ENCODE measurements around the gene RPTOR. TPM values are rescaled to one million over a fixed set of nuclear protein-coding genes. Genes with fewer than 3 reads are reported as not detected.
"Not testable (repeated sequence)": the region's sequence is repeated elsewhere in the genome, so short reads cannot be mapped to it uniquely, and the experiment has no call there.

Gene RPTOR
- polyA plus RNA-seq, 1 donor (not counting 4 experiments of a cell fraction or from before 2014, with no cell fraction given): 4.0 TPM

DNA sequence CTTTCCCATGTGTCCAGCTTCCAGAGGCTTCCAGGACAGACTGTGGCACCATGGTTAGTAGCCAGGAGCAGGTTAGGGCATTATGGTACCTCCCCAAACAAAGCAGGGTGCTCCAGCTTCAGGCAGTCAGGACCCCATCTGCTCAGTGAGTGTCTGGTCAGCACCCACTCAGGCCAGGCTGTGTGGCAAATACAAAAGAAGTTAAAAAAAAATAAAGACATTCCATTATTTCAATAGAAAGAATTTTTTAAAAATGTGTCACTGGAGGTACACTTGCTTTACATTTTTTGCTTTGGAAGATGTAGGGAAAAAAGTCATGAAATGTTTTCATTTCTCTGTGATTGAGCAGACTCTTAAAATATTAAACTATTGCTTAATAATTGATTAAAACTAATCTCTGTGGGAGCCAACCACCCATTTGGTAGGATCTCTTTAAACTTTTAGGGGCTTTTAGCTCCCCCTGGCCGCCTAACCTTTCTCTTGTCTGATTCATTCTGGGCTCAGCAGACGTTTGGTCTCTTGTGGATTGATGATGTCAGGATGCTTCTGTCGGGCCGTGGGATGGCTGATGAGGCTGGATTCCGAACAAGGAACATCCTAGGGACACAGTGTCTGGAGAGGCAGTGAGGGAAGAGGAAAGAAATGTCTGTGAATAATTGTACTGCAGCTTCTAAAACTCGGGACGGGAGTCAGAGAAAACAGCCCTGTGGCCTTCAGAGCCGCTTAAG lies 39.8 kb upstream of the RPTOR start:
- FAIRE-seq: no peak
- dilution Hi-C loops (cut with MboI; ENCODE audit: extremely low pct_ligation_motif_present, low sequenced_read_pairs): no loop called here
- no peak overlapping the region for H3K9ac ChIP-seq (ENCODE audit: control insufficient read depth, extremely low read depth, insufficient read depth, low read length)

DNA sequence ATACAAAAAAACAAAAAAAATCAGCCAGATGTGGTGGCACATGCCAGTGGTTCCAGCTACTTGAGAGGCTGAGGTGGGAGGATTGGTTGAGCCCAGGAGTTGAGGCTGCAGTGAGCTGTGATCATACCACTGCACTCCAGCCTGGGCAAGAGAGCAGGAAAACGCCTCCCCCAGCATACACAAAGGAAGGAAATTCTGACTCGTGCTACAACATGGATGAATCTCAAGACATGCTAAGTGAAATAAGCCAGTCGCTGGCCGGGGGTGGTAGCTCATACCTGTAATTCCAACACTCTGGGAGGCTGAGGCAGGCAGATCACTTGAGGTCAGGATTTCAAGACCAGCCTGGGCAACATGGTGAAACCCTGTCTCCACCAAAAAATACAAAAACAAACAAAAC lies 37.5 kb upstream of the RPTOR start:
- H3K36me3 ChIP-seq (ENCODE audit: control insufficient read depth in 2 of 2, extremely low read depth in 1 of 2, insufficient read depth in 2 of 2, low read length in 2 of 2); H4K20me1 ChIP-seq (ENCODE audit: control insufficient read depth, extremely low read depth, insufficient read depth, low read length); H3K27ac ChIP-seq (ENCODE audit: control insufficient read depth, insufficient read depth, low read length); FAIRE-seq; H3K79me2 ChIP-seq (ENCODE audit: control insufficient read depth, insufficient read depth, low read length); H3K4me2 ChIP-seq (ENCODE audit: control insufficient read depth, extremely low read depth, insufficient read depth, low read depth, low read length); H2AFZ ChIP-seq (ENCODE audit: control insufficient read depth, low read length); DNase-seq (ENCODE audit: low read depth, low spot score); H3K9me3 ChIP-seq (ENCODE audit: control insufficient read depth, low read depth, low read length); H3K9me1 ChIP-seq (ENCODE audit: control insufficient read depth, extremely low read depth, insufficient read depth, low read length); H3K4me1 ChIP-seq (ENCODE audit: control insufficient read depth, extremely low read depth, insufficient read depth, low read length); dilution Hi-C loops (cut with MboI; ENCODE audit: extremely low pct_ligation_motif_present, low sequenced_read_pairs); H3K4me3 ChIP-seq (ENCODE audit: control insufficient read depth in 2 of 3, extremely low read depth in 1 of 3, insufficient read depth in 2 of 3, low read depth in 1 of 3, low read length in 3 of 3); H3K9ac ChIP-seq (ENCODE audit: control insufficient read depth, extremely low read depth, insufficient read depth, low read length): not testable (repeated sequence)
- peaks cover 10% of the 10 kb centered on the region for H3K27me3 ChIP-seq (ENCODE audit: control insufficient read depth, extremely low read depth, insufficient read depth, low read length)

More for the DNA sequence above, 39.8 kb upstream of the RPTOR start:
- Histone ChIP-seq H3K4me1 (ENCODE audit: control insufficient read depth, extremely low read depth, insufficient read depth, low read length) (peaks cover 22% of the 10 kb centered on the region), H3K4me2 (ENCODE audit: control insufficient read depth, extremely low read depth, insufficient read depth, low read depth, low read length) (no peak overlapping the region), H3K79me2 (ENCODE audit: control insufficient read depth, insufficient read depth, low read length) (no peaks in the 10 kb centered on the region), H2AFZ (ENCODE audit: control insufficient read depth, low read length) (no peak overlapping the region), H3K4me3 (ENCODE audit: control insufficient read depth in 2 of 3, extremely low read depth in 1 of 3, insufficient read depth in 2 of 3, low read depth in 1 of 3, low read length in 3 of 3) (no peak overlapping the region), H3K27ac (ENCODE audit: control insufficient read depth, insufficient read depth, low read length) (no peak overlapping the region), H3K36me3 (ENCODE audit: control insufficient read depth in 2 of 2, extremely low read depth in 1 of 2, insufficient read depth in 2 of 2, low read length in 2 of 2) (no peaks in the 10 kb centered on the region), H3K9me1 (ENCODE audit: control insufficient read depth, extremely low read depth, insufficient read depth, low read length) (no peaks in the 10 kb centered on the region), H3K9me3 (ENCODE audit: control insufficient read depth, low read depth, low read length) (no peaks in the 10 kb centered on the region), H4K20me1 (ENCODE audit: control insufficient read depth, extremely low read depth, insufficient read depth, low read length) (no peaks in the 10 kb centered on the region), H3K27me3 (ENCODE audit: control insufficient read depth, extremely low read depth, insufficient read depth, low read length) (peaks cover under 1% of the 10 kb centered on the region)
- DNase-seq (ENCODE audit: low read depth, low spot score): no peak
- TF ChIP-seq EZH2 (IDR thresholded peaks at IDR 0.05; ENCODE audit: low read length): no peak
- TF ChIP-seq, protein P1, sequence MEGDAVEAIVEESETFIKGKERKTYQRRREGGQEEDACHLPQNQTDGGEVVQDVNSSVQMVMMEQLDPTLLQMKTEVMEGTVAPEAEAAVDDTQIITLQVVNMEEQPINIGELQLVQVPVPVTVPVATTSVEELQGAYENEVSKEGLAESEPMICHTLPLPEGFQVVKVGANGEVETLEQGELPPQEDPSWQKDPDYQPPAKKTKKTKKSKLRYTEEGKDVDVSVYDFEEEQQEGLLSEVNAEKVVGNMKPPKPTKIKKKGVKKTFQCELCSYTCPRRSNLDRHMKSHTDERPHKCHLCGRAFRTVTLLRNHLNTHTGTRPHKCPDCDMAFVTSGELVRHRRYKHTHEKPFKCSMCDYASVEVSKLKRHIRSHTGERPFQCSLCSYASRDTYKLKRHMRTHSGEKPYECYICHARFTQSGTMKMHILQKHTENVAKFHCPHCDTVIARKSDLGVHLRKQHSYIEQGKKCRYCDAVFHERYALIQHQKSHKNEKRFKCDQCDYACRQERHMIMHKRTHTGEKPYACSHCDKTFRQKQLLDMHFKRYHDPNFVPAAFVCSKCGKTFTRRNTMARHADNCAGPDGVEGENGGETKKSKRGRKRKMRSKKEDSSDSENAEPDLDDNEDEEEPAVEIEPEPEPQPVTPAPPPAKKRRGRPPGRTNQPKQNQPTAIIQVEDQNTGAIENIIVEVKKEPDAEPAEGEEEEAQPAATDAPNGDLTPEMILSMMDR (optimal IDR thresholded peaks at IDR 0.05 in 1 of 3, IDR thresholded peaks at IDR 0.05 in 1 of 3, conservative IDR thresholded peaks at IDR 0.05 in 1 of 3; ENCODE audit: extremely low read depth in 1 of 3, insufficient read depth in 2 of 3, low read length in 3 of 3): no peak

DNA sequence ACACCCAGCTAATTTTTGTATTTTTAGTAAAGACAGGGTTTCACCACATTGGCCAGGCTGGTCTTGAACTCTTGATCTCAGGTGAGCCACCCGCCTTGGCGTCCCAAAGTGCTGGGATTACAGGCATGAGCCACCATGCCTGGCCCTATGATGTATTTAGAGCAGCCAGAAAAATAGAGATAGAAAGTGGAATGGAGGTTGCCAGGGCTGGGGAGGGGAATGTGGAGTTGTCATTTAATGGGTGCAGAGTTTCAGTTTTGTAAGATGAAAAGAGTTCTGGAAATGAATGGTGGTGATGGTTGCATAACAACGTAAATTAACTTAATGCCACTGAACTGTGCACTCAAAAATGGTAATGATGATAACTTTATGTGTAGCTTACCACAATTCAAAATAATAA lies 36.7 kb upstream of the RPTOR start:
- Histone ChIP-seq H4K20me1 (ENCODE audit: control insufficient read depth, extremely low read depth, insufficient read depth, low read length) (no peaks in the 10 kb centered on the region), H3K27me3 (ENCODE audit: control insufficient read depth, extremely low read depth, insufficient read depth, low read length) (peaks cover 10% of the 10 kb centered on the region), H3K4me3 (ENCODE audit: control insufficient read depth in 2 of 3, extremely low read depth in 1 of 3, insufficient read depth in 2 of 3, low read depth in 1 of 3, low read length in 3 of 3) (no peak overlapping the region), H3K4me1 (ENCODE audit: control insufficient read depth, extremely low read depth, insufficient read depth, low read length) (peaks cover 2% of the 10 kb centered on the region), H3K36me3 (ENCODE audit: control insufficient read depth in 2 of 2, extremely low read depth in 1 of 2, insufficient read depth in 2 of 2, low read length in 2 of 2) (no peaks in the 10 kb centered on the region), H3K9ac (ENCODE audit: control insufficient read depth, extremely low read depth, insufficient read depth, low read length) (no peak overlapping the region), H3K4me2 (ENCODE audit: control insufficient read depth, extremely low read depth, insufficient read depth, low read depth, low read length) (no peak overlapping the region), H3K9me1 (ENCODE audit: control insufficient read depth, extremely low read depth, insufficient read depth, low read length) (no peaks in the 10 kb centered on the region), H3K79me2 (ENCODE audit: control insufficient read depth, insufficient read depth, low read length) (no peaks in the 10 kb centered on the region), H3K27ac (ENCODE audit: control insufficient read depth, insufficient read depth, low read length) (no peak overlapping the region), H3K9me3 (ENCODE audit: control insufficient read depth, low read depth, low read length) (no peaks in the 10 kb centered on the region), H2AFZ (ENCODE audit: control insufficient read depth, low read length) (no peak overlapping the region)
- FAIRE-seq (no peak), DNase-seq (ENCODE audit: low read depth, low spot score) (no peak)
- dilution Hi-C loops (cut with MboI; ENCODE audit: extremely low pct_ligation_motif_present, low sequenced_read_pairs): no loop called here
- TF ChIP-seq EZH2 (IDR thresholded peaks at IDR 0.05; ENCODE audit: low read length): no peak
- TF ChIP-seq, protein P1 (optimal IDR thresholded peaks at IDR 0.05 in 1 of 3, IDR thresholded peaks at IDR 0.05 in 1 of 3, conservative IDR thresholded peaks at IDR 0.05 in 1 of 3; ENCODE audit: extremely low read depth in 1 of 3, insufficient read depth in 2 of 3, low read length in 3 of 3): no peak

Measured in keratinocyte (primary cell).